Activated gamma-delta T cell (primary cell): ENCODE data around the gene TKTL1.

Experiments used
- DNase-seq: peaks from one replicate; lab custom pipeline; 2025; lab: John Stamatoyannopoulos, UW

Gene TKTL1

GRCh38 chrX:154362085-154362742 is 66.6 kb downstream of the TKTL1 start:
- DNase-seq: no peak

DNA sequence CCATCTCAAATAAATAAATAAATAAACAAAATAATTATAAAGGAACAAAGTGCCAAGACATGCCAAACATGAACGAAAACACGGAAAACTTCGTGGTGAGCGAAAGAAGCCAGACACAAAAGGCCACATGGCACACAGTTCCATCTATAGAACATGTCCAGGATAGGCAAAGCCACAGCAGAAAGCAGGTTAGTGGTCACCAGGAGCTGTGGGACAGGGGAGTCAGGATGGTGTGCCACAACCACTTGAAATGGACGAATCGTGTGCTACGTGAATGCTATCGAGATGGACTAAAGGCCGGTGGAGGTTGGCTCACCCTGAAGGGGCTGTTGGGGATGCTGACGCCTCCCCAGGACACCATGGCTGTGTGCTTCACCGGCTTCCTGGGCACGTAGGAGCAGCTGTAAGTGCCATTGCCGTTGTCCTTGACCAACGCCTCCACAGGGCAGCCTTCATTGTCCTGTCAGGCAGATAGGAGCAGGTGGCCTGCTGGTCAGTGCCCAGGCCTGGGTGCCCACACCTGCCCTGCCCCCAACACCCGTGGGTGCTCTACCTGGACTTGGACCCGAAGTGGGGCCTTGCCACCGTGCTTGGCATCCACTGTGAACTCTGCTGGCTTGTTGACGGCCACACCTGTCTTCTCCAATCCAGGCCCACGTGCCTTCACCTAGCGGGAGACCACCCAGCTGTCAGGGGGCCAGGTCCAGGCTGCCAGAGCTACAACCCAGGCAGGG is 68.3 kb downstream of the TKTL1 start:
- no peak for DNase-seq

DNA sequence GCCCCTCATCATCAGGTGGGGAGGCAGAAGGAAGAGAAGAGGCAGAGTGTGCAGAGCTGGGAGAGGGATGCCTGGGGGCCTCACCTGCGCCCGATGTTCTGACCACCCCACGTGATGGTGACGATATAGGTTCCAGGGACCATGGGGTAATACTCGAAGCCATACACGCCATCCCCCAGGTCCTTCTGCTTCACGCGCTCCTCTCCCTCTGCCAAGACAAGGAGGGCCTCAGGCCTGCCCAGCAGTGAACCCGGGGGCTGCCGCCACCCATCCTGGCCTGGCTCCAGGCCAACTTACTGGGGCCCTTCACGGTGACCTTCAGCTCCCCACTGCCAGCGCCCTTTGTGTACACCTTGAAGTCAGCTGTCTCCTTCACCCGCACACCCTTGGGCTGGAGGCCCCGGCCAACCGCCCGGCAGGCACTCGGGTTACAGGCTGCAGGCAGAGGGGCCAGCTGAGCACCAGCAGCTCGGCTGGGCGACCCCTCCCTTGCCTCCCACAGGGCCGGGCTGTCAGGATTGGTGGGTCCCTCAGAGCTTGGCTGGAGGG is 69.5 kb downstream of the TKTL1 start:
- no peak for DNase-seq

DNA sequence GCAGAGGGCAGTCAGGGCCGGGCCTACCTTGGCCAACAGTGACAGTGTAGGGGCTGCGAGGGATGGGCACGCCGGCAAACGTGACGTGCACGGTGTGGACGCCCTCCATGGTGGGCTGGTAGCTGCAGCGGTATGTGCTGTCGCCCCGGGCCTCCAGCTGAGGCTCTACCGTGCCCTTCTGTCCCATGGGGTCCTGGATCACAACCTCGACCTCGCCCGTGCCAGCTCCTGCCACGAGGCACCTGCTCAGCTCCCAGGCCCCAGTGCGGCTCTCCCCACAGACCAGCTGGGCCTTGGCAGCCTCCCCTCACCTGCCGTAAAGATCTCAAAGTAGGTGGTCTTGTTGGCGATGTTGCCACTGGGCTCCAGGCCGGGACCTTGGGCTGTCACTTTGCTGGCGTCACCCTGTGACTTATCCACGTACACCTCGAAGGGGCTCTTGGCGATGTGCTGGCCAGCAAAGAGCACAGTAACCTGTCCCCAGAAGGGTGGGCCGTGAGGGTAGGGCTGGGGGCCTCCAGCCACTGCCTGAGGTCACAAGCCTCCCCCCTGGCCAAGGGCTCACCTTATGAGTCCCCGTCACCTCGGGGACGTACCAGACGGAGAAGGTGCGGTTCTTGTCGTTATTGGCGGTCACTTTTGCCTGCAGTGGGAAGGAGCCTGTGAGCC is 70.5 kb downstream of the TKTL1 start:
- no peak for DNase-seq

GRCh38 chrX:154366666-154367055 is 71.1 kb downstream of the TKTL1 start:
- DNase-seq: no peak

DNA sequence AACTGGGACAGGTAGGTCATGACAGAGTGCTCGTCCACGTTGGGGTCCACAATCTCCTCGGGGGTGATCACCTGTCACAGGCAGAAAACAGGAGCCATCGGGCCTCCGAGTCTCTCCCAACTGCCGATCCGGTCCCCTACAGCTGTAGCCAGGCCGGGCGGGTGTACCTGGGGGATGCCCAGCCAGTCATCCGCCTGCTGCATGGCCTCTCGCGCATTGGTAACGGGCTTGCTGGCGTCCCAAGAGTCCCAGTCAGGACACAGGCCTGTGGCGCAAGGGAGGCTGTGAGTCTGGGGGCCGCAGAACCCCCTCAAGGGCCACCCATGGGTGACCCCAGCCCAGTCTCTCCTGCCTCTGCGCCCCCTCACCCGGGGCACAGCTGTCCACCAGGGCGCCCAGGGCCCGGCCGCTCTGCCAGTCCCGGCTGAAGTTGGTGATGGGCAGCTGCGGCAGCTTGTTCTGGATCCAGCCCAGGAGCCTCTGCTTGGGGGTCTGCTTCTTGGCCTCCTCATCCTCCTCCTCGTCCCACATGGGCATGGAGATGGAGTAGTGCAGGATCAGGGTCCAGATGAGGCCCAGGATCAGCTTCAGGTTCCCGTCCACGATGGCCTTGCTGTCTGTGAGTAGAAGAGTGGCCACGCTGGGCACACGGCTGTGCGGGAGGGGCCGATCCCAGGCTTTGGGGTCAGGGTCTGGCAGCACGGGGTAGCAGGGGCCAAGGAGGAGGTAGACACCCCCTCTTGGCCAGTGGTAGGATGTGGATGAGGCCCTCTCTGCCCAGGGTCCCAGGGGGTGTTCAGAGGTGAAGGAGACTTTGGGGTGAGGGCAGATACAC is 72.1 kb downstream of the TKTL1 start:
- DNase-seq: no peak

- peak; percentile 91 for DNase-seq
Measured at GRCh38 chrX:154368630-154369448, 73.2 kb downstream of the TKTL1 start.

- DNase-seq: peak; percentile 63
Measured at GRCh38 chrX:154369449-154370299, 74.1 kb downstream of the TKTL1 start.

GRCh38 chrX:154370300-154371016 is 74.9 kb downstream of the TKTL1 start:
- DNase-seq: no peak

DNA sequence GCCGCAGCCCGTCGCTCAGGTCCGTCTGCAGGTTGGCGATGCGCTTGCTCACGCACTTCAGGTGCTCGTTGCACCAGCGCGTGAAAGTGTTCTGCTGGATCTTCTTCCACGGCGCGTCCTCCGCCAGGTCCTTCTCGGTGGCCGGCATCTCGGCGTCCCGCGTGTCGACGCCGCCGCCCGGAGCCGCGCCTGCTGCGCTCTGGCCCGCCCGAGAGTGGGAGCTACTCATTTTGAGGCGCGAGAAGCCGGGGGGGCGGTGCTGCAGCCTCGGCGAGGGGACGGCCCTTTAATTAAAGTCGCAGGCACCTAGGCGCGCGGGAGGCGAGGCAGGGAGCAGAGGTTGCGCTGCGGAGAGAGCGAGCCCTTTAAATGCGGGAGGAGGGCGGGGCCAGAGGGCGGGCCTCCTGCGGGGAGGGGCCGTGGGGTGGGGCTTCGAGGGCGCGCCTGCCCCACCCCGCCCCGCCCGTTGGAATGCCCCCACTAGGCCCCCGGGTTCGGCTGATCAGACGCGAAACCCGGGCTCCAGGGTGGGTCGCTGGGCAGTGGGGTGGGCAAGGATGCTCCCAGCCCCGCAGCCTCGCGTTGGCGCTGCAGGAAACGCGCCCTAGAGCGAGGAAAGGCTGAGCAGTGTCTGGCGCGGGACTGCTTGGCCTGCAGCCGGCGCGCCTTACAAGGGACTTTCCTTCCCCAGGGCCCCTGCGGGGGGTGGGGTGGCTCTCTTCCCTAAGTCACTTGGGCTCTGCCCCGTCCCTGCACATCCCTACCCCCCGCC is 75.6 kb downstream of the TKTL1 start:
- DNase-seq: peak; percentile 82

- no peak for DNase-seq
Measured at GRCh38 chrX:154371789-154372300, 76.2 kb downstream of the TKTL1 start.

DNA sequence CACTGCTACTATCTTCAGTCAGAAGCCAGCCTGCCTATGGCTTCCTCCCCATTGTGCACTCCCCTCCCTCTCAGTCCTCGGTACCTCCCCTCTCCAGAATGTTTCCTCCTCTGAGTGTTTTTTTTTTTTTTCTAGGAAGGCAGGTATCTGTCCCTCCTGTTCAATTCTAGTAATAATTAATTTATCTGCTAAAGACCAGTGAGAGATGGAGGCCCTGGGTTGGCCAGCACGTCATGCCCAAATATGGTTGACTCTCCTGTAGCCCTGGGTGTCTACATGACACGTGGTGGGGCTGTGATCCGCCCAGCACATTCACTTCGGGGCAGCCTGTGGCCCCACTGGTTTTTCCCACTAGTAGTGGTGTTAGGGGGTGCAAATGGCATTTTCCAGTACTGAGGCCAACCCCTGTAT is 77.0 kb downstream of the TKTL1 start:
- DNase-seq: no peak

DNA sequence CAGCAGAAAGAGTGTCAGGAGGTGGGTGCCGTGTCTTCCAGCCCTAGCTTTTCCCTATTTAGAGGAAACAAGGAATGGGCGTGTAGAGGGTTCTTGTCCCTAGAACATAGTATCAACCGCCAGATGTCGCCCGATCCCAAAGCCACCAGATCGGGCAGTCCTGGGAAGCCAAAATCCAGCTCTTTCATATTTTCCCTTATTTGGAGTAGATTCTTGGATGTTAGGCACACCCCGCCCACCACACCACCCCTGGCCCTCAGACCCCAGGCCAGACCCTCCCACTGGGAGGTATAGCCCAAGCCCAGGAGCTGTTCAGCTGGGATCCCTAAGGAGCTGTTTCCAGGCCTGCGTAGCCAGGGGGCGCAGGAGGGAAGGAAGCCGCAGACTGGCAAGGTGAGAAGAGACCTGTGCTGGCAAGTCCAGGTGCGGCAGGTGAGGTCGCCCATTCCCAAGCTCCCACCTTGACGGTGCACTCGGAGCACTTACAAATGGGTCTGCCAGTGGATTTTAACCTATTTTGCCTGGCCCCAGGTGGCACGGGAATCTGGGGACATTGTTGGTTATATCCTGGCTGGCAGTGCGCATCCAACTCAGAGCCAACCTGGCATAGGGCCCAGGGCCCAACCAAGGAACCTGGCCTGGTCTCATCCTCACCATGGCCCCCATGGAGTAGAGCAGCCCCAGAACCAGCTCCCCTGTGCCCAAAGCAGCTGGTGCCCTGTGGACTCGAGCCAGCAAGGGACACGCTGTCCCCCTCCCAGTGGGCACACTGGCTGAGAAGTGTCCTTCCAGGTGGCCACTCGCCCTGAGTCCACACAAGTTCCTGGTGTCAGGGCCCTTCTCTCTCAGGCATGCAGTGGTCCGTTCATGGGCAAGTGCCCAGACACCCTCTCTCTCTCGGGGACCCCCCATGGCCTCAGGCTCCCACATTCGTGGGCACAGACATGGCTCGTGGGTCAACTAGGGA is 78.0 kb downstream of the TKTL1 start:
- no peak for DNase-seq

DNA sequence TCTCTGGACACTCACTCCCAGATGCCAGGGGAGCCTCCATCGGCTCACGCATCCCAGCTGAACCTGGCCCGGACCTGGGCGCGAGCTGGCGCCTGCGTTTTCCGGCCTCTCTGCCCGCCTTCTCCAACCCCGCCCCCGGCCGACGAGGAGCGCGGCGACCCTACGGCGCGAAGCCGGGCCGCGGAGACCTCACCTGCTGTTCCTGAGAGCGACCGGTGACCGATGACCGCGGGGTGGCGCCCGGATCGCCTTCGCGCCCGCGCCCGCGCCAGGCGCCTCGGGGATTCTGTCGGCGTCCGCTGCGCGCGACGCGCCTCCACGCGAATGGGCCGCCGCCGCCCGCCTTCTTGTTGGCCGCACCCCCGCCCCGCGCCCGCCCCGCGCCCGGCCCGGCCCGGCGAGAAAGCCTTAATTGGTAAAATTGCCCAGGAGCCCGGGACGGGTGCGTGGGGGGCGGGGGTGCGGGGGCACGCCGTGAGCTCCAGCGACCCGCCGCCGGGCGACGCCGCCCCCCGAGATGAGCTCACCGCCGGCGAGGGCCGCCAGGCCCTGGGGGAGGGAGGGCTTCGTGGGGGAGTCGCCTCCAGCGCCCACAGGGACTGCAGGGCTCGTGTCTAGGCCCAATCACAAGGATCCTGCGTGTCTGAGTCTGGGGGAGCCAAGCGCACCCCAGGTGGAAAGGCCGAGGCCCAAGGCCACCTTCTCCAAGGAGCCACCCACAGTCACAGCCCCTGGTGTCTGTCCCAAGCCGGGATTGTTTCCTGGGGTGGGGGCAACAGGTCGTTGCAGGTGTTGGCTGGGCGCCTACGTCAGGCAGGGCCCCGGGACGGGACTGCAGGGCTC is 78.9 kb downstream of the TKTL1 start, which contains the start of gene FLNA:
TSS of gene FLNA (minus strand) at position 322 of the 843 bp plus-strand sequence. CDS start 3,389 bp downstream, outside the sequence.
- no peak for DNase-seq

DNA sequence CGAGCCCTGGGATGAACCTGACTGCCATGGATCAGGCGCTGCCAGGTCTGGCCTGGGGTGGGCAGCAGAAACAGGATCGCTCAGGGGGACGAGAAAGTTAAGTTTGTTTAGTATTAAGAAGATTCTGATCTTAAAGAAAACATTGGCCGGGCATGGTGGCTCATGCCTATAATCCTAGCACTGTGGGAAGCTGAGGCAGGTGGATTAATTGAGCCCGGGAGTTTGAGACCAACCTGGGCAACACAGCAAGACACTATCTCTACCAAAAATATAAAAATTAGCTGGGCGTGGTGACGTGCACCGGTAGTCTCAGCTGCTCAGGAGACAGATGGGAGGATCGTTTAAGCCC is 79.5 kb downstream of the TKTL1 start:
- no peak for DNase-seq

- no peak for DNase-seq
Measured at GRCh38 chrX:154376774-154377173, 81.2 kb downstream of the TKTL1 start.
